Measurements from ENCODE around the gene CRLF1. TPM values are rescaled to one million over a fixed set of nuclear protein-coding genes. Genes with fewer than 3 reads are reported as not detected.

CRLF1 gene
- total and polyA plus RNA-seq, 2 of the 8 experiments (the other 6 are each of a cell fraction or from before 2014, with no cell fraction given): 7.2 to 10.3 TPM

- peak overlapping the region; percentile 43 to 63 for H3K4me2 ChIP-seq (ENCODE audit: insufficient read depth in 1 of 2, low read depth in 2 of 2, low read length in 2 of 2)
- POLR2A ChIA-PET (ENCODE audit: partially characterized antibody): interaction anchor here (0.6 to 3.3 kb wide), 4 partner anchors 12 to 218 kb away, joined by 3 to 23 read pairs (median 4); no protein-coding TSS in a partner anchor
- CTCF ChIA-PET (ENCODE audit: partially characterized antibody): interaction anchor here (3.3 kb wide), 1 partner anchor 13 kb away, joined by 31 read pairs; no protein-coding TSS in a partner anchor
- peaks cover 0 to 11% of the 10 kb centered on the region in 2 experiments for H4K20me1 ChIP-seq (replicated peaks in 1 of 2; ENCODE audit: control insufficient read depth in 1 of 2, insufficient read depth in 2 of 2, low read length in 2 of 2)
- H3K27me3 ChIP-seq (replicated peaks in 1 of 4; ENCODE audit: control insufficient read depth in 3 of 4, extremely low read depth in 1 of 4, insufficient read depth in 3 of 4, low read length in 3 of 4): peaks cover 74 to 91% (median 89%) of the 10 kb centered on the region in 4 experiments
- TF ChIP-seq CTBP2 (IDR thresholded peaks at IDR 0.05; ENCODE audit: borderline replicate concordance, insufficient read depth, insufficient read length, low read length): no peak
- peak; percentile 99 for TF ChIP-seq EZH2 (IDR thresholded peaks at IDR 0.05; ENCODE audit: low read depth, low read length, severe bottlenecking)
- TF ChIP-seq SUZ12 (IDR thresholded peaks at IDR 0.05; ENCODE audit: low read length): peak; percentile 99
- no peak for TF ChIP-seq HDAC6 (IDR thresholded peaks at IDR 0.05; ENCODE audit: low read depth, low read length)
- no peak for TF ChIP-seq USF2 (IDR thresholded peaks at IDR 0.05; ENCODE audit: low read length)
- TF ChIP-seq RNF2 (IDR thresholded peaks at IDR 0.05; ENCODE audit: borderline replicate concordance, low read depth, low read length, missing control alignments, poor library complexity, severe bottlenecking): peak; percentile 76
- peak; percentile 40; the same call in 1 of the 2 replicates for TF ChIP-seq TEAD4 (IDR thresholded peaks at IDR 0.05; ENCODE audit: low read depth, low read length)
- H2BK120ac ChIP-seq (replicated peaks; ENCODE audit: low read depth, low read length): peak overlapping the region; percentile 47
- H2BK15ac ChIP-seq (ENCODE audit: low read length): peak overlapping the region; percentile 97; the same call in 1 of the 2 replicates
- 7% methylated on average over 40 of the region's 65 CpGs; no CpG with 5 or more reads in 1 of the 2 experiments for WGBS, 2 experiments (ENCODE audit: extremely low coverage in 1 of 2, insufficient coverage in 1 of 2, insufficient read length in 1 of 2, insufficient replicate concordance in 2 of 2, low coverage in 1 of 2, low lambda C conversion rate in 2 of 2, missing lambda C conversion rate in 1 of 2)
- H3K9me3 ChIP-seq (ENCODE audit: insufficient read depth in 2 of 2, low read depth in 1 of 2, low read length in 1 of 2): no peaks in the 10 kb centered on the region
- peak overlapping the region; percentile 83 for H3K18ac ChIP-seq (ENCODE audit: extremely low read depth, low read length)
- peaks cover 10% of the 10 kb centered on the region; the same call in 1 of the 2 replicates for H3K23me2 ChIP-seq (ENCODE audit: low read depth, low read length)
- H2BK5ac ChIP-seq (ENCODE audit: low read depth, low read length): no peak overlapping the region
- no peaks in the 10 kb centered on the region for H3K79me1 ChIP-seq (ENCODE audit: low read depth, low read length)
- H3K79me2 ChIP-seq (ENCODE audit: control insufficient read depth in 1 of 2, insufficient read depth in 2 of 2, low read length in 2 of 2): no peaks in the 10 kb centered on the region
- H3K23ac ChIP-seq (ENCODE audit: insufficient read length): no peak overlapping the region
- no peak for FAIRE-seq
- peak overlapping the region; percentile 75; the same call in 1 of the 2 replicates for H4K8ac ChIP-seq (ENCODE audit: extremely low read depth, insufficient read depth, low read length)
- H2BK12ac ChIP-seq (ENCODE audit: low read depth, low read length): peak overlapping the region; percentile 96; the same call in 1 of the 2 replicates
- 0 out of 2 replicates have a peak overlapping the region, but pooled peaks have one; percentile 60 for H2AK5ac ChIP-seq (ENCODE audit: low read depth, low read length)
- DNase-seq (ENCODE audit: low read depth in 1 of 2, low spot score in 2 of 2): no peak
- H3K4me1 ChIP-seq (replicated peaks in 1 of 4; ENCODE audit: control insufficient read depth in 3 of 4, insufficient read depth in 4 of 4, low read length in 3 of 4): peaks cover 27 to 42% (median 33%) of the 10 kb centered on the region in 4 experiments
- peak overlapping the region; percentile 65 for H3K4ac ChIP-seq (replicated peaks; ENCODE audit: insufficient read length, low read depth, low read length)
- H4K91ac ChIP-seq (replicated peaks; ENCODE audit: insufficient read length, low read length): no peak overlapping the region
- no peak overlapping the region for H4K5ac ChIP-seq (ENCODE audit: insufficient read length, low read depth, low read length)
- no peak overlapping the region for H3K9ac ChIP-seq (replicated peaks in 1 of 4; ENCODE audit: extremely low read depth in 1 of 4, low read depth in 3 of 4, low read length in 3 of 4)
- no peak overlapping the region for H3K56ac ChIP-seq (replicated peaks; ENCODE audit: insufficient read length, low read depth, low read length)
- H3K14ac ChIP-seq (ENCODE audit: insufficient read length): no peak overlapping the region
- peak overlapping the region in 2 of 4 experiments; percentile 5 to 53; a peak in 6 of 8 replicates for H3K4me3 ChIP-seq (ENCODE audit: extremely low read depth in 1 of 4, insufficient read depth in 2 of 4, low read depth in 3 of 4, low read length in 4 of 4)
- H2AFZ ChIP-seq (ENCODE audit: low read length): no peak overlapping the region
- H3K36me3 ChIP-seq (ENCODE audit: control insufficient read depth in 2 of 4, insufficient read depth in 4 of 4, low read length in 3 of 4): peaks cover 0 to 14% (median 0%) of the 10 kb centered on the region in 4 experiments; a peak in 1 of 8 replicates
- H2BK20ac ChIP-seq (ENCODE audit: low read length): peak overlapping the region; percentile 100; the same call in 1 of the 2 replicates
- H3K27ac ChIP-seq (ENCODE audit: low read depth, low read length): no peak overlapping the region
These were observed 886 bp downstream of the CRLF1 start for GRCh38 chr19:18605546-18606280.

Measured in H1 (cell line).